ENCODE measurements around the gene PRPF4.
A peak's percentile ranks its signal among the peaks of the same experiment; 100 is the strongest.
"Not testable (repeated sequence)": the region's sequence is repeated elsewhere in the genome, so short reads cannot be mapped to it uniquely, and the experiment has no call there.

The PRPF4 gene

DNA sequence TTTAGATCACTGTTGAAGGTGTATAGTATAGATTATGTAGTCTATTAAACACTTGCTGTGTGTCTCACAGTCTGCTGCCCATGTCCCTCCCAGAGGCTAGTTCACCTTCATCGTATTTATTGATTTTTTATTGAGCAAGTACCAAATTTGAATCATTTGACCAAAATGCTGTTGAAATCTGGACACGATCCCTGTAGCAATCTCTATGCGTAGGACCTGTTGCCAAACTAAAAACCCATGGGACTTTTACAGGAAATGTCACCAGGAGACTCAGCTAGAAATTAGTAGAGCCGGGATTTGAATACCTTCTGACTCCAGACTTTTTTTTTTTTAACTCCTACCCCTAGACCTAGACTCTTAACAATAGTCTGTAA, 36.6 kb upstream of the PRPF4 start:
- TF ChIP-seq CTCF (conservative IDR thresholded peaks at IDR 0.05), result no peak
- no peak overlapping the region for H3K27ac ChIP-seq

- no peak for TF ChIP-seq CTCF (conservative IDR thresholded peaks at IDR 0.05)
- no peak overlapping the region for H3K27ac ChIP-seq
These were observed 34.3 kb upstream of the PRPF4 start for GRCh38 chr9:113241161-113241560.

- no peak for TF ChIP-seq CTCF (conservative IDR thresholded peaks at IDR 0.05)
- H3K27ac ChIP-seq, result no peak overlapping the region
These were observed 30.9 kb upstream of the PRPF4 start for GRCh38 chr9:113244556-113244955.

DNA sequence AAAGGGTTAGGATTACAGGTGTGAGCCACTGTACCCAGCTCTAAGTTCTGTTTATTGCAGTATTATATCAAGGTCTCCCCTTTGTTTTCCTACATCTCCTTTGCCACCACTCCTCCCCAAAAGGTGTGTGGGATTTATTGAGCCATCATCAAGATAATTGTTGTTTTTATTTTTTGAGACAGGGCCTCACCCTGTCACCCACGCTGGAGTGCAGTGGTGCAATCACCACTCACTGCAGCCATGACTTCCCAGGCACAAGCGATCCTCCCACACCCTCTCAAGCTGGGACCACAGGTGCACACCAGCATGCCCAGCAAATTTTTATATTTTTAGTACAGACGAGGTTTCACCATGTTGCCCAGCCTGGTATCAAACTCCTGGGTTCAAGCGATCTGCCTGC, 29.6 kb upstream of the PRPF4 start:
- no peak for TF ChIP-seq CTCF (conservative IDR thresholded peaks at IDR 0.05)
- no peak overlapping the region for H3K27ac ChIP-seq

GRCh38 chr9:113246928-113247327, 28.5 kb upstream of the PRPF4 start:
- no peak for TF ChIP-seq CTCF (conservative IDR thresholded peaks at IDR 0.05)
- H3K27ac ChIP-seq, result 0 out of 2 replicates have a peak overlapping the region, but pooled peaks have one; percentile 17

GRCh38 chr9:113247640-113248039, 27.8 kb upstream of the PRPF4 start:
- TF ChIP-seq CTCF (conservative IDR thresholded peaks at IDR 0.05), result no peak
- 0 out of 2 replicates have a peak overlapping the region, but pooled peaks have one; percentile 17 for H3K27ac ChIP-seq

GRCh38 chr9:113249661-113250060, 25.8 kb upstream of the PRPF4 start:
- H3K27ac ChIP-seq, result not testable (repeated sequence)

- TF ChIP-seq CTCF (conservative IDR thresholded peaks at IDR 0.05), result no peak
- H3K27ac ChIP-seq, result no peak overlapping the region
These were observed 24.7 kb upstream of the PRPF4 start for GRCh38 chr9:113250807-113251206.
